Testis (tissue), 2 donors: ENCODE data around the gene PRR16.

ENCODE experiments used
- CTCF ChIP-seq, 3 experiments: fragments of 450-650 bp in 2 of 3; fragments of 200-600 bp in 1 of 3; sonication (generic) in 1 of 3; IDR thresholded peaks; one replicate each; pipeline ENCODE4 v1.5.1; 2016 to 2019; ENCODE audit warnings: antibody characterized with exemption in 3 of 3, mild to moderate bottlenecking in 2 of 3, moderate library complexity in 1 of 3
- POLR2A ChIP-seq: fragments of 450-650 bp; IDR thresholded peaks from one replicate; pipeline ENCODE4 v1.6.1; 2017; ENCODE audit warnings: antibody characterized with exemption, mild to moderate bottlenecking, moderate library complexity

DNA sequence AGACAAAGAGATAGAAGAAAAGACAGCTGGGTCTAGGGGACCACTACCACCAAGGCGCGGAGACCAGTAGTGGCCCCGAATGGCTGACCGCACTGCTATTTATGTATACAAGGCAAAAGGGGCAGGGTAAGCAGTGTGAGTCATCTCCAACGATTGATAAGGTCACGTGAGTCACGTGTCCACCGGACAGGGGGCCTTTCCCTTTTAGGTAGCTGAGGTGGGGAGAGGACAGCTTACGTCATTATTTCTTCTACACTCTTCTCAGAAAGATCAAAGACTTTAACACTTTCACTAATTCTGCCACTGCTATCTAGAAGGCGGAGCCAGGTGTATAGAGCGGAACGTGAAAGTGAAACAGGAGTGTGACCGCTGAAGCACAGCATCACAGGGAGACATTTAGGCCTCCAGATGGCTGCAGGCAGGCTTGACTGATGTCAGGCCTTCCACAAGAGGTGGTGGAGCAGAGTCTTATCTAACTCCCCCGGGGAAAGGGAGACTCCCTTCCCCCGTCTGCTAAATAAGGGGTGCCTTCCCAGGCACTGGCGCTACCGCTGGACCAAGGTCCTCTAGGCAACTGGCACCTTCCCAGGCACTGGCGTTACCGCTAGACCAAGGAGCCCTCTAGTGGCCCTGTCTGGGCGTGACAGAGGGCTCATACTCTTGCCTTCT, 6.1 kb upstream of the PRR16 start:
- TF ChIP-seq CTCF (IDR thresholded peaks at IDR 0.05) = peak in 2 of 3 experiments; percentile 16 to 64
- no peak for TF ChIP-seq POLR2A
